ENCODE data around the gene DLG2.

DNA sequence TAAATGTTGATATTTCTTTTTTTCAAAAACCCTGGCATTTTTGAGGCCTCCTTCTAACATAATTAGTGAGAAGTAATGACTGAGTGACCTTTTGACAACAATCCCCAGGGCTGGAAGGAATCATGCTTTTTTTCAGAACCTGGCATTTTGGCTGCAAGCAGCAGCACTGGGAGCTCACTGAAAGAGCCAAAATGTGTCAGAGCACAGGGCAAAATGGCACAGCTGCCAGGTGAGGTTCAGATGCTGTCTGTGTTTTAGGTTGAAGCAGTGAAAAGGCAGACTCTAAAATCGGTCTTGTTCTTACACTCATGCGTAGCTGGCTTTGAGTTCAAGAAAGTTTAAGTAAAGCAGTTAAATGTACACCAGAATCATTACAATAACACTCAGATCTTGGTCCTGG lies 1063.8 kb downstream of the DLG2 start:
- TF ChIP-seq EZH2phosphoT487 (IDR thresholded peaks at IDR 0.05; ENCODE audit: borderline replicate concordance, low read length), result no peak
- TF ChIP-seq, protein P1, sequence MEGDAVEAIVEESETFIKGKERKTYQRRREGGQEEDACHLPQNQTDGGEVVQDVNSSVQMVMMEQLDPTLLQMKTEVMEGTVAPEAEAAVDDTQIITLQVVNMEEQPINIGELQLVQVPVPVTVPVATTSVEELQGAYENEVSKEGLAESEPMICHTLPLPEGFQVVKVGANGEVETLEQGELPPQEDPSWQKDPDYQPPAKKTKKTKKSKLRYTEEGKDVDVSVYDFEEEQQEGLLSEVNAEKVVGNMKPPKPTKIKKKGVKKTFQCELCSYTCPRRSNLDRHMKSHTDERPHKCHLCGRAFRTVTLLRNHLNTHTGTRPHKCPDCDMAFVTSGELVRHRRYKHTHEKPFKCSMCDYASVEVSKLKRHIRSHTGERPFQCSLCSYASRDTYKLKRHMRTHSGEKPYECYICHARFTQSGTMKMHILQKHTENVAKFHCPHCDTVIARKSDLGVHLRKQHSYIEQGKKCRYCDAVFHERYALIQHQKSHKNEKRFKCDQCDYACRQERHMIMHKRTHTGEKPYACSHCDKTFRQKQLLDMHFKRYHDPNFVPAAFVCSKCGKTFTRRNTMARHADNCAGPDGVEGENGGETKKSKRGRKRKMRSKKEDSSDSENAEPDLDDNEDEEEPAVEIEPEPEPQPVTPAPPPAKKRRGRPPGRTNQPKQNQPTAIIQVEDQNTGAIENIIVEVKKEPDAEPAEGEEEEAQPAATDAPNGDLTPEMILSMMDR (IDR thresholded peaks at IDR 0.05; ENCODE audit: low read depth, low read length, poor library complexity, severe bottlenecking), result no peak

All from DOHH2 (cell line).